GM12864 (cell line): ENCODE results near the gene PAX1.

Experiments used
- DNase-seq: peaks from one replicate; pipeline ENCODE4 v3.0.0-alpha.2; 2011; ENCODE audit warnings: low read depth
- H3K4me3 ChIP-seq: 2 replicates; pipeline ENCODE4 v1.5.1; 2011; ENCODE audit warnings: mild to moderate bottlenecking, low read depth, low read length, control low read depth
- CTCF ChIP-seq: IDR thresholded peaks from 2 replicates; pipeline ENCODE4 v1.5.1; 2011; ENCODE audit warnings: low read depth, mild to moderate bottlenecking, moderate library complexity, low read length, control low read depth, inconsistent platforms; ENCODE audit errors: missing control alignments

The PAX1 gene

GRCh38 chr20:21705575-21706260, at the start of gene PAX1:
PAX1 (plus strand) TSS chr20:21705664; CDS start chr20:21705713, 49 bp downstream.
- no peak for TF ChIP-seq CTCF
- no peak for DNase-seq
- no peak within 1 kb of the TSS for H3K4me3 ChIP-seq

- no peak for DNase-seq
- no peak overlapping the region for H3K4me3 ChIP-seq
- TF ChIP-seq CTCF: no peak
Observed at GRCh38 chr20:21656308-21657067, 49.0 kb upstream of the PAX1 start.

DNA sequence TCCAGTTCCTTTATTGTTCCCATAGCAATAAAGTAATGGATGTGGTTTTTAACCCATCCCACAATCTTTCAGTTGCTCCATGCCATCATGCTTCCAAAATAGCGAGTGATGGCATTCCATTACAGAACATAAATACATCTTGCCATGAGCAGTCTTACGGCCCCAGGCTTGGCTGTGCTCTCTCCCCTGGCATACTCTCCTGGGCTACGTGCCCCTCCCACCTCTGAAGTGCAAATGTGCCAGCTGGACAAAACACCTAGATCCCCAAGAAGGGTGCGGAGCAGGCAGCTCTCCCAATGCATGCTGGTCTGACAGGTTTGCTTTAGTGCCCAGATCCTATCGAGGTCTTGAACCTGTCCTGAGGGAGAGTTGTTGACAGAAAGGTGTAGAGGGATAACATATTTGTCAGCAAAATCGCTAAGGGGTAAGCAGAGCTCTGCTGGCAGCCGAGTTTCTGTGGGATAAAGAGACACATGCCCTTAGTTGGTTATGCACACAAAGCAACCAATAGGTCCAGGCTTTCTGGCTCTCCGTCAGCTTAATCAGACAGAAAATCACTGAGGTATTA, 43.9 kb upstream of the PAX1 start:
- no peak for DNase-seq
- H3K4me3 ChIP-seq: no peak overlapping the region
- TF ChIP-seq CTCF: no peak

GRCh38 chr20:21663465-21663864, 42.0 kb upstream of the PAX1 start:
- no peak for TF ChIP-seq CTCF
- H3K4me3 ChIP-seq: no peak overlapping the region
- DNase-seq: no peak

DNA sequence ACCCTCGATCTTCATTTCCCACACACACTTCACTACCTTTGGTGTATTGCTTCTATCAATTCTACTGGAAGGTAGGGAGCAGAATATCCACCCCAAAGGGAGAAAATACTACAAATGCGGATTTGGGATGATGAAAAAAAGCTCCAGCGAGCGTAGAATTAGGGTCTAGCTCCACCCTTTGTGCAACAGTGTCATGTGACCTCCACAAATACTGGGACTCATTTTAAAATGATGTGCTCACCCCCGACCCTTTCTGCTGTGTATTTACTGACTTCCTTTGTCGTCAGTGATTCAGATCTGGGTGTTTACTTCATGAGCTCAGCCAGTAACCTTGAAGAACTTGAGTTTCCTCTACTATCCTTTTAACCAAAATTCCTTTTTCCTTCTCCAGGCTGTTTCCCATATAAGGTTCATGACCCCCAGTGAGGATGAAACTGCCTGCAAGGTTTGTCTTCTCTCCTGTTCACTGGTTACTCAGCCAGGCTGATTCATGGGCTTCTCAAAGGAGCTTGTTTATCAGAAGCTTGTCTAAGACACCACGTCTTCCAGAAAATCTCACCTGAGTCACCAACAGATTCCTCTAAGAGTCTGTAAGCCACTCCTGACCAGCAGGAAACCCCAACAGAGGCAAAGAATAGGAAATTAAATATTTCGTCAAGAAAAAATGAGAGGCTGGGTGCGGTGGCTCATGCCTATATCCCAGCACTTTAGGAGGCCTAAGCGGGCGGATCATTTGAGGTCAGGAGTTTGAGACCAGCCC, 39.6 kb upstream of the PAX1 start:
- H3K4me3 ChIP-seq: no peak overlapping the region
- DNase-seq: no peak
- no peak for TF ChIP-seq CTCF

- no peak for DNase-seq
- no peak for TF ChIP-seq CTCF
- H3K4me3 ChIP-seq: no peak overlapping the region
Observed at GRCh38 chr20:21670126-21670525, 35.3 kb upstream of the PAX1 start.
